Aortic smooth muscle cell (primary cell): ENCODE data around the gene LRRN4. TPM values are rescaled to one million over a fixed set of nuclear protein-coding genes. Genes with fewer than 3 reads are reported as not detected.

Source experiments
- total RNA-seq: library from RNA; depleted of rRNA; stranded (reverse); fragments of >200 nt; gene quantifications from 2 replicates; pipeline ENCODE4 v1.2.3, GENCODE V29; 2014

LRRN4 gene
- total RNA-seq: not detected in 2 replicates

DNA sequence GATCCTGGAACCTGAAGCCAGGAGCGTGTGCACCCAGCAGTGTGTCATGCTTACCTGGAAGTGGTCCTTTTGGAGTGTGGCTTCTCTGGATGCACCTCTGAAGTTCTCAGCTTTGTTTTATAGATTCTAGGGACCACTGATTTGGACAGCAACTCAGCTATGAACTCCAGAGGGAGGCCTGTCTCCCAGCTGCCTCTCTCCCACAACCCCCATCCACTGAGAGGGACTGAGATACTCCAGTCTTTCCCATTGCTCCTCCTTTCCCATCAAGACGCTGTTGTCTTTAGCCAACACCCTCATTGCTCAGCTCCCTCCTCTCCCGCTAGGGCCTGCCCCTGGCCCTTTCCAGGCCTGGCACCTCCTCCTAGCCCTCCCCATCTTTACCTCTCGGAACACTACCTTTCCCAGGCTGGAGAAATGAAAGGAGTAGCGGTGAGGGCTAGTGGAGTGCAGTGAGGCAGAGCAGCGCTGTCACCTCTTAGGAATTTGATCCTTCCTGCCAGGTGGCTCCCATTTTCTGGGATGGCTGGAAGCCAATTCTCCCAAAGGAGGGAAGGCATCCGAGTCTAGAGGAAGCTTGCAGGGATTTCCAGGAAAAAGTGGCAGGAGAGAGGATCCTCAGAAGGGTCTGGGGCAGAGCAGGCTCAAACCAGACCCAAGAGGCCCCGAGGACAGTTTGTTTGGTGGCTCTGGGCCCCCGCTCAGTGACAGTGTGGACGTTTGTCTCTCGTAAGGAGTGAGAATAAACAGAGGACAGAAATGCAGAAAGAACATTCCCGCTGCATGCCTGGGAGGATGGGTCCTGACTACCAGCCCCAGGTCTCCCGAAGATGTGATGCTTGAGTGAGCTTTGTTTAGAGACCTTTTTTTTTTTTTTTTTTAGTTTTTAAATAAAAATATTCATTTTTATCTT is at the start of gene LRRN4:
TSS of gene LRRN4 (minus strand) at position 285 of the 913 bp plus-strand sequence. CDS start 1,261 bp downstream, outside the sequence.

Other genes with a start within 250 kb of the LRRN4 start
- gene CHGB, start 142.6 kb downstream of the LRRN4 start, total RNA-seq: 0.06 and 0.13 TPM in 2 replicates
- 5.4 and 8.6 TPM in 2 replicates for gene TRMT6, start 103.5 kb downstream of the LRRN4 start, total RNA-seq
- gene MCM8, start 103.4 kb downstream of the LRRN4 start, total RNA-seq: 6.7 and 11.2 TPM in 2 replicates
- gene CRLS1, start 47.9 kb downstream of the LRRN4 start, total RNA-seq: 31.0 and 34.0 TPM in 2 replicates
- 0.53 and 1.2 TPM in 2 replicates for gene FERMT1, start 69.0 kb upstream of the LRRN4 start, total RNA-seq